Upper lobe of right lung (tissue), 1 donor: Measurements from ENCODE around the gene GRIN3B. TPM values are rescaled to one million over a fixed set of nuclear protein-coding genes. Genes with fewer than 3 reads are reported as not detected.

Source experiments
- ATAC-seq: fragments of 200-7000 bp; cut with Tn5 transposase; one replicate; pipeline ENCODE4 v1.9.1; 2020; ENCODE audit warnings: mild to moderate bottlenecking, moderate library complexity
- DNase-seq: peaks from one replicate; pipeline ENCODE4 v3.0.0-alpha.2; 2020
- H3K27ac ChIP-seq: fragments of 200-600 bp; one replicate; pipeline ENCODE4 v1.8.0; 2022
- H3K27me3 ChIP-seq: fragments of 200-600 bp; one replicate; pipeline ENCODE4 v1.8.0; 2022; ENCODE audit warnings: mild to moderate bottlenecking
- H3K36me3 ChIP-seq: fragments of 200-600 bp; one replicate; pipeline ENCODE4 v1.8.0; 2022
- H3K4me1 ChIP-seq: fragments of 200-600 bp; one replicate; pipeline ENCODE4 v1.8.0; 2022
- H3K4me3 ChIP-seq: fragments of 200-600 bp; one replicate; pipeline ENCODE4 v1.8.0; 2022; ENCODE audit warnings: mild to moderate bottlenecking
- H3K9me3 ChIP-seq: fragments of 200-600 bp; one replicate; pipeline ENCODE4 v1.8.0; 2022
- CTCF ChIP-seq: fragments of 200-600 bp; IDR thresholded peaks from one replicate; pipeline ENCODE4 v1.8.0; 2022; ENCODE audit warnings: antibody characterized with exemption
- intact Hi-C: fragments of 100-400 bp; cut with DNase I; formaldehyde crosslinking; loops from one replicate; pipeline ENCODE4 v1.11.0; 2022
- total RNA-seq: library from RNA; stranded (reverse); fragmentation: NEBNext Ultra II Directional; extraction: Animal tissue kit (Norgen Biotek cat#: 25700); gene quantifications from one replicate; pipeline ENCODE4 v1.2.1, GENCODE V29; 2021
- donor health status: DM: no; HTN: yes; CAD: no; lungs with severe emphysema.

Gene GRIN3B
- total RNA-seq, 1 donor from 2014 or later: not detected

GRCh38 chr19:994516-994915, 5.7 kb upstream of the GRIN3B start:
- no peak overlapping the region for H3K27ac ChIP-seq
- no peaks in the 10 kb centered on the region for H3K9me3 ChIP-seq
- ATAC-seq: no peak
- intact Hi-C loops: no loop called here
- peaks cover 13% of the 10 kb centered on the region for H3K4me1 ChIP-seq
- H3K36me3 ChIP-seq: peaks cover 20% of the 10 kb centered on the region
- no peak for DNase-seq
- TF ChIP-seq CTCF: no peak
- peaks cover 41% of the 10 kb centered on the region for H3K27me3 ChIP-seq
- no peak overlapping the region for H3K4me3 ChIP-seq

GRCh38 chr19:995051-995827, 5.0 kb upstream of the GRIN3B start:
- DNase-seq (peak; percentile 84), ATAC-seq (peak; percentile 21)
- Histone ChIP-seq H3K4me1 (peaks cover 13% of the 10 kb centered on the region), H3K9me3 (no peaks in the 10 kb centered on the region), H3K4me3 (no peak overlapping the region), H3K36me3 (peaks cover 13% of the 10 kb centered on the region), H3K27me3 (peaks cover 49% of the 10 kb centered on the region), H3K27ac (peak overlapping the region; percentile 24)
- intact Hi-C loops: no loop called here
- TF ChIP-seq CTCF: no peak

GRCh38 chr19:996051-996838, 4.0 kb upstream of the GRIN3B start:
- no peak for TF ChIP-seq CTCF
- Histone ChIP-seq H3K36me3 (peaks cover 9% of the 10 kb centered on the region), H3K27ac (no peak overlapping the region), H3K4me1 (peaks cover 17% of the 10 kb centered on the region), H3K27me3 (peaks cover 56% of the 10 kb centered on the region), H3K4me3 (no peak overlapping the region), H3K9me3 (no peaks in the 10 kb centered on the region)
- ATAC-seq: peak; percentile 4
- no peak for DNase-seq
- intact Hi-C loops: no loop called here

GRCh38 chr19:998064-998463, 2.2 kb upstream of the GRIN3B start:
- DNase-seq (no peak), ATAC-seq (no peak)
- peaks cover 5% of the 10 kb centered on the region for H3K36me3 ChIP-seq
- TF ChIP-seq CTCF: no peak
- intact Hi-C loops: no loop called here
- H3K27ac ChIP-seq: no peak overlapping the region
- no peak overlapping the region for H3K4me3 ChIP-seq
- peaks cover 68% of the 10 kb centered on the region for H3K27me3 ChIP-seq
- peaks cover 23% of the 10 kb centered on the region for H3K4me1 ChIP-seq
- no peaks in the 10 kb centered on the region for H3K9me3 ChIP-seq

- peaks cover 75% of the 10 kb centered on the region for H3K27me3 ChIP-seq
Observed at GRCh38 chr19:999379-999719, 870 bp upstream of the GRIN3B start.

More at GRCh38 chr19:999379-999719, 870 bp upstream of the GRIN3B start:
- Histone ChIP-seq H3K36me3 (peaks cover 1% of the 10 kb centered on the region), H3K4me1 (peaks cover 23% of the 10 kb centered on the region), H3K4me3 (no peak overlapping the region), H3K9me3 (no peaks in the 10 kb centered on the region), H3K27ac (no peak overlapping the region)
- ATAC-seq: no peak
- intact Hi-C loops: no loop called here
- no peak for TF ChIP-seq CTCF
- no peak for DNase-seq
